Measurements from ENCODE around the gene PGLYRP2. TPM values are rescaled to one million over a fixed set of nuclear protein-coding genes. Genes with fewer than 3 reads are reported as not detected.
"Not testable (repeated sequence)": the region's sequence is repeated elsewhere in the genome, so short reads cannot be mapped to it uniquely, and the experiment has no call there.

The PGLYRP2 gene
- total RNA-seq, 1 experiment from 2014 or later = not detected

GRCh38 chr19:15498156-15498858, 19.0 kb upstream of the PGLYRP2 start:
- DNase-seq (ENCODE audit: low read depth, low spot score) = no peak
- in situ Hi-C loops (cut with HindIII; ENCODE audit: low pct_unique_long_range_greater_than_20kb, low sequenced_read_pairs) = no loop called here

GRCh38 chr19:15495151-15495550, 15.8 kb upstream of the PGLYRP2 start:
- in situ Hi-C loops (cut with HindIII; ENCODE audit: low pct_unique_long_range_greater_than_20kb, low sequenced_read_pairs) = no loop called here
- no peak for DNase-seq (ENCODE audit: low read depth, low spot score)

DNA sequence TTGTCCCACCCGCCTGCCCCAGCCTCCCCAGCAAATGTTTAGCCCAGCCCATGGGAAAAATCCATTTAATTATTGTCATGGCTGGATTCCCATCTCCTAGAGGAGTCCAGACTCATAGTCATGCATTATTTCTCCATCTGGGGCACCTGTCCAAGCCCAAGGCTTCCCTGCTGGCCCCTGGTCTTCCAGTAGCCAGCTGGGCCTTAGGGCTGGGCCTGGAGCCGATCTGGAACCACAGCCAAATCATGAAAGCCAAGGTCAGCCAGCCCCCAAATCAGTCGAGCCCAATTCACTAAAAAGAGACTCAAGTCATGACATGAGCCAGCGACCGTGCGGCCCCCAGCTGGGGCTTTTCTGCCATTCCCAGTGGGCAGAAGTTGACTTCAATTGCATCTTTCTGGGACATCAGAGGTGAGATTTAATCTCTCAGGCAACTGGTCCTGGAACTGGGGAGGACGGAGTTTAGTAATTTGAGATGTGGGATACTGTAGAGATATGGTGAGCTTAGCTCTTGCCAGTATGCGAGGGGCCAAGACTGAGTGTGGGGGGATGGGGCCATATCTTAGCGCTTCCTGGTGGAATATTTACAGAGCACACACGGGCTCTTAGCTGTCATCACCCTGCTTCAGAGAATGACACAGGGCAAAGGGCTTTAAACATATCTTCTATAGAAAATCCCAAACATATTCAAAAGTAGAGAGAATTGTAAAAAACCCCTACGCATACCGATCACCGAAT, 9.4 kb upstream of the PGLYRP2 start:
- no peak for DNase-seq (ENCODE audit: low read depth, low spot score)
- in situ Hi-C loops (cut with HindIII; ENCODE audit: low pct_unique_long_range_greater_than_20kb, low sequenced_read_pairs) = no loop called here

DNA sequence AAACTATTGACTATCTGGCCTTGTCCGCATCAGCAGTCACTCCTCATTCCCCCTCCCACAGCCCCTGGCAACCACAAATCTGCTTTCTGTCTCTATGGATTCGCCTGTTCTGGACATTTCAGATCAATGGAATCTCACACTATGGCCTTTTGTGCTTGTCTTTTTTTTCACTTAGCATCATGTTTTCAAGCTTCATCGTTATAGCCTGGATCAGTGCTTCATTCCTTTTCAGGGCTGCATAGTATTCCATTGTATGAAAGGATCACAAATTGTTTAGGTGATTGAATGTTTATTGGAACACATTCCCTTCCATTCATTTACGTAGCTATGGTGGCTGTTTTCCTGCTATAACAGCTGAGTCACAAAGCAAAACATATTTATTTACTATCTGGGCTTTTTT, 7.7 kb upstream of the PGLYRP2 start:
- no peak for DNase-seq (ENCODE audit: low read depth, low spot score)
- in situ Hi-C loops (cut with HindIII; ENCODE audit: low pct_unique_long_range_greater_than_20kb, low sequenced_read_pairs) = no loop called here

GRCh38 chr19:15485768-15486167, 6.5 kb upstream of the PGLYRP2 start:
- DNase-seq (ENCODE audit: low read depth, low spot score); in situ Hi-C loops (cut with HindIII; ENCODE audit: low pct_unique_long_range_greater_than_20kb, low sequenced_read_pairs): not testable (repeated sequence)

DNA sequence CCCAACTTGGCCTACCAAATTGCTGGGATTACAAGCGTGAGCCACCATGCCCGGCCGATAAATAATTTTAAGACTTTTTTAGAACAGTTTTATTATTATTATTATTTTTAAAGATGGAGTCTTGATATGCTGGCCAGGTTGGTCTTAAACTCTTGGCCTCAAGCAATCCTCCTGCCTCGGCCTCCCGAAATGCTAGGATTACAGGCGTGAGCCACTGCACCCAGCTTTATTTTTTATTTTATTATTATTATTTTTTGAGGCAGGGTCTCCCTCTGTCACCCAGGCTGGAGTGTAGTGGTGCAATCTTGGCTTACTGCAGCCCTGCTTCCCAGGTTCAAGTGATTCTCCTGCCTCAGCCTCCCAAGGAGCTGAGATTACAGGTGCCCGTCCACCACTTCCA, 1.7 kb upstream of the PGLYRP2 start:
- in situ Hi-C loops (cut with HindIII; ENCODE audit: low pct_unique_long_range_greater_than_20kb, low sequenced_read_pairs); DNase-seq (ENCODE audit: low read depth, low spot score): not testable (repeated sequence)

DNA sequence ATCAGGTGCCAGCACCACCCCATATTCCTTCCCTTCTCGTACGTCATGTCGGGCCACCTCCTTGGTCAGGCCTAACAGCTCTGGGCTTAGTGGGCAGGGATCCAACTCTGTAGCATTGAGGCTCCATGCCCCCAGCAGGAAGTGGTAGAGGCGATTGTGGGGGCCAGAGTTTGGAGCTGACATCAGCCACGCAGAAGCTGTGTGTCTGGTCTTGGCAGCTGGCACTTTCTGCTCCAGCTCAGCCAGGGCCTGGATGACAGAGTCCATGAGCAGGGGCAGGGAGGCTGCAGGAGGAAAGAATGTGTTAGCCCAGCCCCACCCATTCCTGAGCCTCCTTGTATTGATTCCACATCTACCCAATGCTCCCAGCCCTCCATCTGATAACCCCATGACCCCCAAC, 3.0 kb downstream of the PGLYRP2 start:
- in situ Hi-C loops (cut with HindIII; ENCODE audit: low pct_unique_long_range_greater_than_20kb, low sequenced_read_pairs) = no loop called here
- no peak for DNase-seq (ENCODE audit: low read depth, low spot score)

DNA sequence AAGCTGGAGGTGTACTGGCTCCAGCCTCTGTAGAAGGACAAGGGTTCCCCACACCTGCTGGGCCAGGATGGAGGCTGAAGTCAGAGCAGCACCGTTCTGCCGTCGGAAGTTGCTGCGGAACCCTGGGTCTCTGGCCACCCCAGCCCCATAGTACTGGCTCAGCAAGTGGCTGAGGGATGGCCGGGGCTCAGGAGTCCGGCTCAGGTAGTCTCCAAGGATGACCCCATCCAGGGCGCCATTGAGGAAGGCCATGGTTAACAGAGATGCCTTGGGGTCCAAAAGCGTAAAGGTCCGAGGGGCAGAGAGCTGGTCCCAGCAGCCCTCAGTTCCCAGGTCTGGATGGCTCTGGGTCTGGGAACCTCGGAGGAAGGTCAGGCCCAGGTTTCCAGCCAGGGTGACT, 3.7 kb downstream of the PGLYRP2 start:
- DNase-seq (ENCODE audit: low read depth, low spot score) = no peak
- in situ Hi-C loops (cut with HindIII; ENCODE audit: low pct_unique_long_range_greater_than_20kb, low sequenced_read_pairs) = no loop called here

DNA sequence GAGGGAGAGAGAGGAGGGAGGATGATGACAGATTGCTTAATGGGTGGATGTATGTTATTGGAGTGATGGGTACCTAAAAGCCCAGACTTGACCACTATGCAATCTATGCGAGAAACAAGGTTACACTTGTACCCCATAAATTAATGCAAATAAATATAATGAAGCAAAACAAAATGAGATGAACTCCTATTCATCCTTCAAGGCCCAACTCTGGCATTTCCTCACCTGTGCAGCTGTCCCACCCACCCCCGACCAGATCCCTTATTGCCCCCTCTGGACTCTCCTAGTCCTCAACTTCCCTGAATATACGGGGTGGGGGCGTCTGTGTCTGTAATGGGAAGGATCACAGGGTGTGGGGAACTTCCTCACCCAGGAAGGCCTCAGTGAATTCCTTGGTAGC, 4.1 kb downstream of the PGLYRP2 start:
- in situ Hi-C loops (cut with HindIII; ENCODE audit: low pct_unique_long_range_greater_than_20kb, low sequenced_read_pairs) = no loop called here
- DNase-seq (ENCODE audit: low read depth, low spot score) = no peak

DNA sequence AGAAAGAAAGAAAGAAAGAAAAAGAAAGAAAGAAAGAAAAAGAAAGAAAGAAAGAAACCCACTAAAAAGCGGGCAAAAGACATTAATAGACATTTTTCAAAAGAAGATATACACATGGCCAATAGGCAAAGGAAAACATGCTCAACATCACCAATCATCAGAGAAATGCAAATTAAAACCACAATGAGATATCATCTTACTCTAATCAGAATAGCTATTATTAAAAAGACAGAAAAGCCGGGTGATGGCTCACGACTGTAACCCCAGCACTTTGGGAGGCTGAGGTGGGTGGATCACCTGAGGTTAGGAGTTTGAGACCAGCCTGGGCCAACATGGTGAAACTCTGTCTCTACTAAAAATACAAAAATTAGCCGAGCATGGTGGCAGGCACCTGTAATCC, 5.5 kb downstream of the PGLYRP2 start:
- DNase-seq (ENCODE audit: low read depth, low spot score); in situ Hi-C loops (cut with HindIII; ENCODE audit: low pct_unique_long_range_greater_than_20kb, low sequenced_read_pairs): not testable (repeated sequence)

DNA sequence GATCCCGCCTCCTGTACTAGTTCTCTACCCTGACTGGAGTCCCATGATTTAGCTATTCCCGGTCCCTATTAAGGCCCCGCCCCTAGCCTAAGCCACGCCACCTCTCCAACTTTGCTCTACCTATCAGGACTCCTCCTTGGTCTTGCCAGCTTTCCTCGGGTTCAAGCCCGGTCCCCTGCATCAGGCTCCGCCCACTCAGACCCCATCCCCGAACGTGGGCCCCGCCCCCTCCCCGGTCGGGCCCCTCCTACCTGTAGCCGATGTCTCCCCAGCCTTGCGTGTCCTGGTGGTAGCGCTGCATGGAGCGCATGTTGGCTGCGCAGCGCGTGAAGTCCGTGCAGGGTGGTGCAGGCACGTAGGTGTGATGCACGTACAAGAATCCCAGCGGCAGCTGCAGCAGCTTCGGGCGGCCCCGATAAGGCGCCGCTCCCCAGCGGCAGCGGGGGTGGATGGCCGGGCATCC, 7.6 kb downstream of the PGLYRP2 start:
- no peak for DNase-seq (ENCODE audit: low read depth, low spot score)
- in situ Hi-C loops (cut with HindIII; ENCODE audit: low pct_unique_long_range_greater_than_20kb, low sequenced_read_pairs) = no loop called here

- no peak for DNase-seq (ENCODE audit: low read depth, low spot score)
- in situ Hi-C loops (cut with HindIII; ENCODE audit: low pct_unique_long_range_greater_than_20kb, low sequenced_read_pairs) = no loop called here
Measured at GRCh38 chr19:15469513-15470297, 9.6 kb downstream of the PGLYRP2 start.

DNA sequence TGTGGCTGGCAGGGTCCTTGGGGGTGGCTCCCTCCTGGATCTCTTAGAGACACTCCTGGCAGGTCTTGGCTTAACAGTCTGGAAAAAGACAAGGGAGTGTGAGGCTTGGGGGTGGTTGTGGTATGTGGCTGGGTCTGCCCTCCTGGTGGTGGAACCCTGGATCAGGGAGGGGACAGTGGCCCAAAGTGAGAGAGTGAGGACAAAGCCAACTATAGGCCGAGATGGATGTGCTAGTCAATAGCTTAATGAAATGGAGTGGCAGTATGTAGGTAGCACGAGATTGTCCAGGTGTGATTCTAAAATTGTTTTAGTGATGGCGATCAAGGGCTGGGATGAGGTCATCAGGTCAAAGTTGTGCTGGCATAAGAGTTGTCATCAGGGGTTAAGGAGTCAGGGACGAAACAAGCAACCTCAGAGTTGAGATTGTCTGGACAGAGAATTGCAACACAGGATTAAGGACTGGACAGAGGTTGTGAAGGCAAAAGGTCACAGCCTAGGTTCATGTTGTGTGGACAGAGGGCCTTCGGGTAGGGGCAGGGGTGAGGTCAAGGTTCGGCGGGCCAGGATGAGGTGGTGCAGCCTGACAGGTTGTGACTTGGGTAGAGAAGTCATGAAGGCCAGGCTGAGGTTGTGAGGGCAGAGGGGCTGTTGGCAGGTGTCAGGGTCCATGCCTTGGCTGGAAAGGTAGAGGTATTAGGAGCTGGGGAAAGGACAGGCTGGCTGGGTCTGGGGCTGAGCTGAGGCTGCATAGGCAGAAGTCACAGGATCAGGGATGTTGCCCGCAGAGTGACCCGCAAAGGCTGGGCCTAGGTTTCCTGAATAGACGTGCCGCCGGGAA, 10.4 kb downstream of the PGLYRP2 start:
- in situ Hi-C loops (cut with HindIII; ENCODE audit: low pct_unique_long_range_greater_than_20kb, low sequenced_read_pairs) = no loop called here
- DNase-seq (ENCODE audit: low read depth, low spot score) = no peak

GRCh38 chr19:15467734-15468214, 11.5 kb downstream of the PGLYRP2 start:
- in situ Hi-C loops (cut with HindIII; ENCODE audit: low pct_unique_long_range_greater_than_20kb, low sequenced_read_pairs) = no loop called here
- DNase-seq (ENCODE audit: low read depth, low spot score) = no peak

DNA sequence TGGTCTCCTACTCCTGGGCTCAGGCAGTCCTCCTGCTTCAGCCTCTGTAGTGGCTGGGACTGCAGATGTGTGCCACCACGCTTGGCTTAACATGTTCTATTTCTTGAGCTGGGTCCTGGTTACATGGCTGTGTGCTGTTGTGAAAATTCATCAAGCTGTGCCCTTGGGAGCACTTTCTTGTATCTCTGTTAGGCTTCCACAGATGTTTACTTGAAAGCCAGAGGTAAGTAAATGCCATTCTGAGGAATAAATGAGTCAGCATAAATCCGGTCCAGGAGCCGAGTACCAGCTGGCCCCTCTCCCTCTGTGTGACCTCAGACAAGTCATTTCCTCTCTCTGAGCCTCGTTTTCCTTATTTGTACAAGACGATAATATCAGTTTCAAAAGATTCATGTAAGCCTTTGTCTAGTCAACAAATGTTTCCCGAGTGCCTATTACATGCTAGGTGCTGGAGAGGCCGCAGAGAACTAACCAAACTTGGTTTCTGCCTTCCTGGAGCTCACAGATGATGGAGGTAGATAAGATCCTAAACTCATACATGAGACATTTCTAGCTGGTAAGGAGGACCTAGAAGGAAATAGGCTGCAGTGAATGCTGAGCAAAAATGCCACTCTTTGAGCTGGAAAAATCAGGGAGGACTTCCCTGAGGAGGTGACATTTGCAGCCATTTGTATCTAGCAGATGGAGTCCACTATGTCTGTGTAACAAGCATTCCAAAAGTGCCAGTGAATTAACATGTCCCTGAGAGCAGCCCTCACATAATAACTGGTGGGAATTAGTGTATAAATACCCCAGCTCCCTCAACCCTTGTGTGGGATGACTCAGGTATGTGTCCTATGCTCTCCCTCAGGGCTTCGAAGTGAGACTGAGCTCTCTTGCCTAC, 12.2 kb downstream of the PGLYRP2 start:
- in situ Hi-C loops (cut with HindIII; ENCODE audit: low pct_unique_long_range_greater_than_20kb, low sequenced_read_pairs) = no loop called here
- no peak for DNase-seq (ENCODE audit: low read depth, low spot score)
